Progenitor cell of endocrine pancreas (in vitro differentiated cells): Measurements from ENCODE around the gene ST8SIA4. TPM values are rescaled to one million over a fixed set of nuclear protein-coding genes. Genes with fewer than 3 reads are reported as not detected.

Source experiments
- DNase-seq: peaks from one replicate; pipeline ENCODE4 v3.0.0; 2021; ENCODE audit warnings: low spot score; ENCODE audit not compliant: unreplicated experiment
- H3K27ac Mint-ChIP-seq: 2 replicates; pipeline ENCODE4 v1.8.0; 2021; ENCODE audit warnings: mild to moderate bottlenecking, moderate library complexity, mixed read lengths
- H3K27me3 Mint-ChIP-seq: 2 replicates; pipeline ENCODE4 v1.8.0; 2021; ENCODE audit warnings: mixed read lengths
- H3K36me3 Mint-ChIP-seq: 2 replicates; pipeline ENCODE4 v1.8.0; 2022; ENCODE audit warnings: mixed read lengths; ENCODE audit not compliant: insufficient read depth
- H3K4me1 Mint-ChIP-seq: 2 replicates; pipeline ENCODE4 v1.8.0; 2021; ENCODE audit warnings: low read depth, mixed read lengths
- H3K4me3 Mint-ChIP-seq: 2 replicates; pipeline ENCODE4 v1.8.0; 2021; ENCODE audit warnings: low read depth, mild to moderate bottlenecking, moderate library complexity, mixed read lengths
- H3K9me3 Mint-ChIP-seq: 2 replicates; pipeline ENCODE4 v1.8.0; 2021; ENCODE audit warnings: low read depth, mixed read lengths
- CTCF ChIP-seq: fragments of 200-600 bp; sonication (generic); IDR thresholded peaks from one replicate; pipeline ENCODE4 v1.5.0; 2021; ENCODE audit warnings: antibody characterized with exemption, mild to moderate bottlenecking; ENCODE audit not compliant: unreplicated experiment
- total RNA-seq: library from RNA; stranded (reverse); gene quantifications from 2 replicates; pipeline ENCODE4 v1.2.1, GENCODE V29; 2021

The ST8SIA4 gene
- total RNA-seq, 1 donor from 2014 or later, result 5.5 TPM

GRCh38 chr5:100823812-100824211 lies 79.3 kb downstream of the ST8SIA4 start:
- H3K36me3 Mint-ChIP-seq, result no peaks in the 10 kb centered on the region
- H3K27ac Mint-ChIP-seq, result no peak overlapping the region
- TF ChIP-seq CTCF, result no peak
- H3K9me3 Mint-ChIP-seq, result peaks cover 3% of the 10 kb centered on the region
- no peak overlapping the region for H3K4me3 Mint-ChIP-seq
- H3K27me3 Mint-ChIP-seq, result no peaks in the 10 kb centered on the region
- DNase-seq, result no peak
- H3K4me1 Mint-ChIP-seq, result peaks cover 3% of the 10 kb centered on the region

GRCh38 chr5:100821751-100822150 lies 81.3 kb downstream of the ST8SIA4 start:
- no peaks in the 10 kb centered on the region for H3K4me1 Mint-ChIP-seq
- TF ChIP-seq CTCF, result no peak
- no peaks in the 10 kb centered on the region for H3K36me3 Mint-ChIP-seq
- H3K27me3 Mint-ChIP-seq, result no peaks in the 10 kb centered on the region
- H3K4me3 Mint-ChIP-seq, result no peak overlapping the region
- no peak overlapping the region for H3K27ac Mint-ChIP-seq
- no peak for DNase-seq
- peaks cover 3% of the 10 kb centered on the region for H3K9me3 Mint-ChIP-seq

- H3K27me3 Mint-ChIP-seq, result no peaks in the 10 kb centered on the region
- no peak overlapping the region for H3K4me3 Mint-ChIP-seq
- H3K27ac Mint-ChIP-seq, result no peak overlapping the region
- TF ChIP-seq CTCF, result no peak
- H3K36me3 Mint-ChIP-seq, result no peaks in the 10 kb centered on the region
- DNase-seq, result no peak
- H3K9me3 Mint-ChIP-seq, result peaks cover 1% of the 10 kb centered on the region
- H3K4me1 Mint-ChIP-seq, result no peaks in the 10 kb centered on the region
Measured at GRCh38 chr5:100818340-100818739, 84.7 kb downstream of the ST8SIA4 start.

- no peak for DNase-seq
- Mint-ChIP-seq H3K9me3 (peaks cover 3% of the 10 kb centered on the region), H3K36me3 (no peaks in the 10 kb centered on the region), H3K27me3 (no peaks in the 10 kb centered on the region), H3K4me3 (no peak overlapping the region), H3K27ac (no peak overlapping the region), H3K4me1 (peaks cover 8% of the 10 kb centered on the region)
- no peak for TF ChIP-seq CTCF
Measured at GRCh38 chr5:100803397-100803796, 99.7 kb downstream of the ST8SIA4 start.

- TF ChIP-seq CTCF, result no peak
- Mint-ChIP-seq H3K36me3 (no peaks in the 10 kb centered on the region), H3K4me1 (peaks cover 8% of the 10 kb centered on the region), H3K27ac (no peak overlapping the region), H3K9me3 (peaks cover 3% of the 10 kb centered on the region), H3K27me3 (no peaks in the 10 kb centered on the region), H3K4me3 (no peak overlapping the region)
- DNase-seq, result no peak
Measured at GRCh38 chr5:100802208-100802607, 100.9 kb downstream of the ST8SIA4 start.
